Effector memory CD8-positive, alpha-beta T cell (primary cell): ENCODE data around the gene SLC51A.
"Not testable (repeated sequence)": the region's sequence is repeated elsewhere in the genome, so short reads cannot be mapped to it uniquely, and the experiment has no call there.

Experiments
- ATAC-seq: fragments of 150-1000 bp; cut with Tn5 transposase; replicated peaks from 2 replicates; pipeline ENCODE4 v1.10.0; 2021; ENCODE audit warnings: mild to moderate bottlenecking, moderate library complexity
- DNase-seq, 3 experiments: peaks; one replicate each; pipeline ENCODE4 v3.0.0; 2021
- H3K27ac Mint-ChIP-seq, 2 donors: one replicate each; pipeline ENCODE4 v1.8.0; 2022; ENCODE audit warnings: mild to moderate bottlenecking in 2 of 2, mixed read lengths in 2 of 2, moderate library complexity in 2 of 2
- H3K27me3 Mint-ChIP-seq, 2 donors: one replicate each; pipeline ENCODE4 v1.8.0; 2022; ENCODE audit warnings: mixed read lengths in 2 of 2
- H3K36me3 Mint-ChIP-seq: one replicate; pipeline ENCODE4 v1.8.0; 2022; ENCODE audit warnings: mild to moderate bottlenecking, moderate library complexity, mixed read lengths; ENCODE audit not compliant: insufficient read depth
- H3K4me1 Mint-ChIP-seq, 2 donors: one replicate each; pipeline ENCODE4 v1.8.0; 2022; ENCODE audit warnings: low read depth in 2 of 2, mixed read lengths in 2 of 2
- H3K4me3 Mint-ChIP-seq, 2 donors: one replicate each; pipeline ENCODE4 v1.8.0; 2022; ENCODE audit warnings: mild to moderate bottlenecking in 2 of 2, mixed read lengths in 2 of 2, moderate library complexity in 2 of 2
- H3K9me3 Mint-ChIP-seq, 2 donors: one replicate each; pipeline ENCODE4 v1.8.0; 2022; ENCODE audit warnings: mixed read lengths in 2 of 2

Gene SLC51A

GRCh38 chr3:196181127-196181546 lies 35.2 kb upstream of the SLC51A start:
- no peak for DNase-seq
- Mint-ChIP-seq H3K27me3 (no peaks in the 10 kb centered on the region), H3K9me3 (no peaks in the 10 kb centered on the region), H3K27ac (peak overlapping the region; percentile 96 to 97), H3K4me1 (peaks cover 42 to 44% of the 10 kb centered on the region in 2 donors), H3K4me3 (peak overlapping the region; percentile 30 to 58), H3K36me3 (peaks cover 10% of the 10 kb centered on the region)
- no peak for ATAC-seq

GRCh38 chr3:196184169-196184432 lies 32.2 kb upstream of the SLC51A start:
- H3K9me3 Mint-ChIP-seq, H3K27me3 Mint-ChIP-seq, ATAC-seq, DNase-seq: not testable (repeated sequence)
- Mint-ChIP-seq H3K27ac (peak overlapping the region in 1 of 2 donors; percentile 84), H3K4me1 (peaks cover 48 to 51% of the 10 kb centered on the region in 2 donors), H3K4me3 (peak overlapping the region in 1 of 2 donors; percentile 30), H3K36me3 (peaks cover 10% of the 10 kb centered on the region)

GRCh38 chr3:196184881-196185280 lies 31.5 kb upstream of the SLC51A start:
- Mint-ChIP-seq H3K27ac (no peak overlapping the region), H3K36me3 (peaks cover 7% of the 10 kb centered on the region), H3K27me3 (no peaks in the 10 kb centered on the region), H3K4me3 (no peak overlapping the region), H3K4me1 (peaks cover 40 to 43% of the 10 kb centered on the region in 2 donors), H3K9me3 (no peaks in the 10 kb centered on the region)
- DNase-seq (no peak), ATAC-seq (no peak)

GRCh38 chr3:196186651-196187573 lies 29.4 kb upstream of the SLC51A start:
- peaks cover 30 to 31% of the 10 kb centered on the region in 2 donors for H3K4me1 Mint-ChIP-seq
- DNase-seq (no peak), ATAC-seq (peak; percentile 31)
- H3K4me3 Mint-ChIP-seq: peak overlapping the region; percentile 65 to 74
- peak overlapping the region; percentile 86 to 92 for H3K27ac Mint-ChIP-seq
- H3K27me3 Mint-ChIP-seq: no peaks in the 10 kb centered on the region
- H3K36me3 Mint-ChIP-seq: peaks cover 7% of the 10 kb centered on the region
- no peaks in the 10 kb centered on the region for H3K9me3 Mint-ChIP-seq

- ATAC-seq: no peak
- no peaks in the 10 kb centered on the region for H3K27me3 Mint-ChIP-seq
- no peak overlapping the region for H3K27ac Mint-ChIP-seq
- H3K4me1 Mint-ChIP-seq: peaks cover 30 to 31% of the 10 kb centered on the region in 2 donors
- peaks cover 8% of the 10 kb centered on the region for H3K36me3 Mint-ChIP-seq
- no peaks in the 10 kb centered on the region for H3K9me3 Mint-ChIP-seq
- no peak for DNase-seq
- H3K4me3 Mint-ChIP-seq: no peak overlapping the region
These were observed 26.6 kb upstream of the SLC51A start for GRCh38 chr3:196189566-196190347.

- peaks cover 11% of the 10 kb centered on the region for H3K36me3 Mint-ChIP-seq
- H3K27ac Mint-ChIP-seq: peak overlapping the region; percentile 99 to 100
- ATAC-seq (peak; percentile 63), DNase-seq (peak; percentile 34 to 49 (median 38))
- H3K27me3 Mint-ChIP-seq: no peaks in the 10 kb centered on the region
- H3K4me3 Mint-ChIP-seq: peak overlapping the region; percentile 80 to 82
- peaks cover 32% of the 10 kb centered on the region in 2 donors for H3K4me1 Mint-ChIP-seq
- H3K9me3 Mint-ChIP-seq: no peaks in the 10 kb centered on the region
These were observed 24.3 kb upstream of the SLC51A start for GRCh38 chr3:196192036-196192523.

- Mint-ChIP-seq H3K9me3 (no peaks in the 10 kb centered on the region), H3K27ac (peak overlapping the region; percentile 99 to 100), H3K4me1 (peaks cover 29 to 32% of the 10 kb centered on the region in 2 donors), H3K27me3 (no peaks in the 10 kb centered on the region), H3K36me3 (peaks cover 11% of the 10 kb centered on the region), H3K4me3 (peak overlapping the region; percentile 80 to 82)
- no peak for ATAC-seq
- no peak for DNase-seq
These were observed 23.7 kb upstream of the SLC51A start for GRCh38 chr3:196192524-196193051.

- H3K9me3 Mint-ChIP-seq: no peaks in the 10 kb centered on the region
- peaks cover 11% of the 10 kb centered on the region for H3K36me3 Mint-ChIP-seq
- ATAC-seq (no peak), DNase-seq (no peak)
- peak overlapping the region; percentile 80 to 82 for H3K4me3 Mint-ChIP-seq
- peak overlapping the region; percentile 99 to 100 for H3K27ac Mint-ChIP-seq
- no peaks in the 10 kb centered on the region for H3K27me3 Mint-ChIP-seq
- peaks cover 29 to 32% of the 10 kb centered on the region in 2 donors for H3K4me1 Mint-ChIP-seq
These were observed 23.1 kb upstream of the SLC51A start for GRCh38 chr3:196193133-196193735.

GRCh38 chr3:196193736-196194541 lies 22.4 kb upstream of the SLC51A start:
- Mint-ChIP-seq H3K36me3 (peaks cover 11% of the 10 kb centered on the region), H3K9me3 (no peaks in the 10 kb centered on the region), H3K4me1 (peaks cover 29 to 32% of the 10 kb centered on the region in 2 donors), H3K4me3 (no peak overlapping the region), H3K27me3 (no peaks in the 10 kb centered on the region), H3K27ac (peak overlapping the region; percentile 99 to 100)
- ATAC-seq (no peak), DNase-seq (no peak)

GRCh38 chr3:196194542-196194915 lies 21.8 kb upstream of the SLC51A start:
- peak overlapping the region in 1 of 2 donors; percentile 73 for H3K27ac Mint-ChIP-seq
- no peaks in the 10 kb centered on the region for H3K27me3 Mint-ChIP-seq
- ATAC-seq: no peak
- no peak overlapping the region for H3K4me3 Mint-ChIP-seq
- H3K4me1 Mint-ChIP-seq: peaks cover 29 to 32% of the 10 kb centered on the region in 2 donors
- H3K9me3 Mint-ChIP-seq: no peaks in the 10 kb centered on the region
- peaks cover 11% of the 10 kb centered on the region for H3K36me3 Mint-ChIP-seq
- no peak for DNase-seq

- no peak for DNase-seq
- H3K4me1 Mint-ChIP-seq: peaks cover 29 to 32% of the 10 kb centered on the region in 2 donors
- no peak overlapping the region for H3K4me3 Mint-ChIP-seq
- ATAC-seq: peak; percentile 20
- H3K27me3 Mint-ChIP-seq: no peaks in the 10 kb centered on the region
- H3K36me3 Mint-ChIP-seq: peaks cover 11% of the 10 kb centered on the region
- H3K27ac Mint-ChIP-seq: peak overlapping the region in 1 of 2 donors; percentile 17
- no peaks in the 10 kb centered on the region for H3K9me3 Mint-ChIP-seq
These were observed 20.6 kb upstream of the SLC51A start for GRCh38 chr3:196195664-196196265.

GRCh38 chr3:196197524-196197923 lies 18.8 kb upstream of the SLC51A start:
- no peak for DNase-seq
- no peak overlapping the region for H3K4me3 Mint-ChIP-seq
- peaks cover 3% of the 10 kb centered on the region for H3K36me3 Mint-ChIP-seq
- H3K9me3 Mint-ChIP-seq: no peaks in the 10 kb centered on the region
- no peak overlapping the region for H3K27ac Mint-ChIP-seq
- peaks cover 23% of the 10 kb centered on the region in 2 donors for H3K4me1 Mint-ChIP-seq
- no peak for ATAC-seq
- no peaks in the 10 kb centered on the region for H3K27me3 Mint-ChIP-seq
